ENCODE measurements around the gene SERPINB6. TPM values are rescaled to one million over a fixed set of nuclear protein-coding genes. Genes with fewer than 3 reads are reported as not detected.
"Not testable (repeated sequence)": the region's sequence is repeated elsewhere in the genome, so short reads cannot be mapped to it uniquely, and the experiment has no call there.

SERPINB6 gene
- total RNA-seq, 1 experiment from 2014 or later = 169 TPM

DNA sequence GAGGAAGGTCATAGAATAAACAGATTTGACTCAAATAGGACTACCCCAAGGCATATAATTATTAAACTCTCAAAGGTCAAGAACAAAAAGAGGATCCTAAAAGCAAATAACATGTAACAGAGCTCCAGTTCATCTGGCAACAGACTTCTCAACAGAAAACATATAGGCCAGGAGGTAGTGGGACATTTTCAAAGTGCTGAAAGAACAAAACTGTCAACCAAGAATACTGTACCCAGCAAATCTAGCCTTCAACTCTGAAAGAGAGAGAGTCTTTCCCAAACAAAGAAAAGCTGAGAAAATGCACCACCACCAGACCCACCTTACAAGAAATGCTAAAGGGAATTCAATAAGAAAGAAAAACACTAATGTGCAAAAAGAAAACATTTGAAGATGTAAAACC is 40.2 kb upstream of the SERPINB6 start:
- CTCF ChIA-PET = no interaction called here
- no peaks in the 10 kb centered on the region for H3K79me2 ChIP-seq (ENCODE audit: low read depth)
- H3F3A ChIP-seq (ENCODE audit: insufficient read depth, low read depth) = peaks cover 11% of the 10 kb centered on the region
- DNase-seq = no peak
- BruUV-seq (replicated peaks) = no TSS peak
- TF ChIP-seq, protein P1, sequence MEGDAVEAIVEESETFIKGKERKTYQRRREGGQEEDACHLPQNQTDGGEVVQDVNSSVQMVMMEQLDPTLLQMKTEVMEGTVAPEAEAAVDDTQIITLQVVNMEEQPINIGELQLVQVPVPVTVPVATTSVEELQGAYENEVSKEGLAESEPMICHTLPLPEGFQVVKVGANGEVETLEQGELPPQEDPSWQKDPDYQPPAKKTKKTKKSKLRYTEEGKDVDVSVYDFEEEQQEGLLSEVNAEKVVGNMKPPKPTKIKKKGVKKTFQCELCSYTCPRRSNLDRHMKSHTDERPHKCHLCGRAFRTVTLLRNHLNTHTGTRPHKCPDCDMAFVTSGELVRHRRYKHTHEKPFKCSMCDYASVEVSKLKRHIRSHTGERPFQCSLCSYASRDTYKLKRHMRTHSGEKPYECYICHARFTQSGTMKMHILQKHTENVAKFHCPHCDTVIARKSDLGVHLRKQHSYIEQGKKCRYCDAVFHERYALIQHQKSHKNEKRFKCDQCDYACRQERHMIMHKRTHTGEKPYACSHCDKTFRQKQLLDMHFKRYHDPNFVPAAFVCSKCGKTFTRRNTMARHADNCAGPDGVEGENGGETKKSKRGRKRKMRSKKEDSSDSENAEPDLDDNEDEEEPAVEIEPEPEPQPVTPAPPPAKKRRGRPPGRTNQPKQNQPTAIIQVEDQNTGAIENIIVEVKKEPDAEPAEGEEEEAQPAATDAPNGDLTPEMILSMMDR (conservative IDR thresholded peaks at IDR 0.05) = no peak
- no peak for TF ChIP-seq EZH2 (IDR thresholded peaks at IDR 0.05; ENCODE audit: low read depth)
- H3K4me2 ChIP-seq = no peak overlapping the region
- no peaks in the 10 kb centered on the region for H3K27me3 ChIP-seq (ENCODE audit: insufficient read depth, low read depth)
- peaks cover 12% of the 10 kb centered on the region for H3K4me1 ChIP-seq (replicated peaks; ENCODE audit: insufficient read depth)
- no peaks in the 10 kb centered on the region for H3K9me2 ChIP-seq (ENCODE audit: insufficient read depth)
- peak overlapping the region; percentile 11; the same call in 1 of the 2 replicates for H3K4me3 ChIP-seq
- H3K9me3 ChIP-seq (ENCODE audit: insufficient read depth, low read depth) = peaks cover 10% of the 10 kb centered on the region; the same call in 1 of the 2 replicates
- H3K27ac ChIP-seq = no peak overlapping the region
- H2AFZ ChIP-seq = no peak overlapping the region
- H3K36me3 ChIP-seq (ENCODE audit: low read depth) = peaks cover 8% of the 10 kb centered on the region; the same call in 1 of the 2 replicates
- no peaks in the 10 kb centered on the region for H4K20me1 ChIP-seq (ENCODE audit: insufficient read depth)
- POLR2A ChIA-PET (ENCODE audit: unreplicated experiment) = no interaction called here
- intact Hi-C loops (cut with micrococcal nuclease; ENCODE audit: unreplicated experiment) = no loop called here

DNA sequence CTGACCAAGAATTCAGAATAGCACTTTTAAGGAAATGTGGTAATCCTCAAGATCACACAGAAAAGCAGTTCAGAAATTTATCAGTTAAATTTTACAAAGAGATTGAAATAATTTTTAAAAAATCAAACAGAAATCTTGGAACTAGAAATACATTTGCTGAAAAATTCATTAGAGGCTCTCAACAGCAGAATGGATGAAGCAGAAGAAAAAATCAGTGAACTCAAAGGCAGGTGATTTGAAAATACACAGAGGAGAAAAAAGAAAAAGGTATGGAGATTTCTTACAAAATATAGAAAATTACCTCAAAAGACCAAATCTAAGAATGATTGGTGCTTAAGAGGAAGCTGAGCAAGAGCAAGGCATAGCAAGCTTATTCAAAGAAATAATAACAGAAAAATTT is 39.8 kb upstream of the SERPINB6 start:
- ChIA-PET POLR2A (ENCODE audit: unreplicated experiment) (no interaction called here), CTCF (no interaction called here)
- Histone ChIP-seq H3K4me1 (replicated peaks; ENCODE audit: insufficient read depth) (peaks cover 12% of the 10 kb centered on the region), H3K79me2 (ENCODE audit: low read depth) (no peaks in the 10 kb centered on the region), H3K4me3 (no peak overlapping the region), H3K27ac (no peak overlapping the region), H3K9me3 (ENCODE audit: insufficient read depth, low read depth) (peaks cover 10% of the 10 kb centered on the region; the same call in 1 of the 2 replicates), H3K27me3 (ENCODE audit: insufficient read depth, low read depth) (no peaks in the 10 kb centered on the region), H3F3A (ENCODE audit: insufficient read depth, low read depth) (peaks cover 11% of the 10 kb centered on the region), H3K36me3 (ENCODE audit: low read depth) (peaks cover 8% of the 10 kb centered on the region; the same call in 1 of the 2 replicates), H3K9me2 (ENCODE audit: insufficient read depth) (no peaks in the 10 kb centered on the region), H3K4me2 (no peak overlapping the region), H4K20me1 (ENCODE audit: insufficient read depth) (no peaks in the 10 kb centered on the region), H2AFZ (no peak overlapping the region)
- intact Hi-C loops (cut with micrococcal nuclease; ENCODE audit: unreplicated experiment) = no loop called here
- TF ChIP-seq, protein P1 (conservative IDR thresholded peaks at IDR 0.05) = no peak
- TF ChIP-seq EZH2 (IDR thresholded peaks at IDR 0.05; ENCODE audit: low read depth) = no peak
- DNase-seq = no peak
- no TSS peak for BruUV-seq (replicated peaks)

DNA sequence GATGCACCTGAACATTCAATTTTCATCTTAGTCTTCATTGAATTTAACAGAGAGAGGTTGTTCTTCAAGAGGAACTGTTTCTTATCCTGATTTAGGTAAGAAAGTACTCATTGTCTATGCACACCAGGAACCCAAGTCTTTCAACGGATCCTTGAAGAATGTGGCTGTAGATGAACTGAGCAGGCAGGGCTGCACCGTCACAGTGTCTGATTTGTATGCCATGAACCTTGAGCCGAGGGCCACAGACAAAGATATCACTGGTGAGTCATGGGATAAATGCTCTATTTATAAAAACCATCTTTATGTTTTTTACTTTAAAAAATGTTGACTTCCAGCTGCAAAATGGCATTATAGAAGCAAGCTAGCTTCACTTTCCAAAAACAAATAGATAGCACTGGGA is 38.6 kb upstream of the SERPINB6 start:
- intact Hi-C loops (cut with micrococcal nuclease; ENCODE audit: unreplicated experiment) = no loop called here
- Histone ChIP-seq H3K4me1 (replicated peaks; ENCODE audit: insufficient read depth) (peaks cover 12% of the 10 kb centered on the region), H3K79me2 (ENCODE audit: low read depth) (no peaks in the 10 kb centered on the region), H3K4me2 (no peak overlapping the region), H3K9me2 (ENCODE audit: insufficient read depth) (no peaks in the 10 kb centered on the region), H3K27me3 (ENCODE audit: insufficient read depth, low read depth) (no peaks in the 10 kb centered on the region), H3K4me3 (no peak overlapping the region), H4K20me1 (ENCODE audit: insufficient read depth) (no peaks in the 10 kb centered on the region), H2AFZ (no peak overlapping the region), H3K36me3 (ENCODE audit: low read depth) (peaks cover 8% of the 10 kb centered on the region; the same call in 1 of the 2 replicates), H3K27ac (no peak overlapping the region), H3K9me3 (ENCODE audit: insufficient read depth, low read depth) (peaks cover 10% of the 10 kb centered on the region; the same call in 1 of the 2 replicates), H3F3A (ENCODE audit: insufficient read depth, low read depth) (peaks cover 11% of the 10 kb centered on the region)
- BruUV-seq (replicated peaks) = no TSS peak
- CTCF ChIA-PET = no interaction called here
- DNase-seq = no peak
- TF ChIP-seq EZH2 (IDR thresholded peaks at IDR 0.05; ENCODE audit: low read depth) = no peak
- TF ChIP-seq, protein P1 (conservative IDR thresholded peaks at IDR 0.05) = no peak
- POLR2A ChIA-PET (ENCODE audit: unreplicated experiment) = interaction anchor here (0.7 kb wide), 1 partner anchor 11 kb away, joined by 5 read pairs; no protein-coding TSS in a partner anchor

DNA sequence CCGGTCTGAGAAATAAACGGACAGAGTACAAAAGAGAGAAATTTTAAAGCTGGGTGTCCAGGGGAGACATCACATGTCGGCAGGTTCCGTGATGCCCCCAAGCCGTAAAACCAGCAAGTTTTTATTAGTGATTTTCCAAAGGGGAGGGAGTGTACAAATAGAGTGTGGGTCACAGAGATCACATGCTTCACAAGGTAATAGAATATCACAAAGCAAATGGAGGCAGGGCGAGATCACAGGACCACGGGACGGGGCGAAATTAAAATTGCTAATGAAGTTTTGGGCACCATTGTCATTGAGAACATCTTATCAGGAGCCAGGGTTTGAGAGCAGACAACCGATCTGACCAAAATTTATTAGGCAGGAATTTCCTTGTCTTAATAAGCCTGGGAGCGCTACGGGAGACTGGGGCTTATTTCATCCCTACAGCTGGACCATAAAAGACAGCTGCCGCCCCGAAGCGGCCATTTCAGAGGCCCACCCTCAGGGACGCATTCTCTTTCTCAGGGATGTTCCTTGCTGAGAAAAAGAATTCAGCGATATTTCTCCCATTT is 37.4 kb upstream of the SERPINB6 start:
- peaks cover 10% of the 10 kb centered on the region; the same call in 1 of the 2 replicates for H3K9me3 ChIP-seq (ENCODE audit: insufficient read depth, low read depth)
- H3K9me2 ChIP-seq (ENCODE audit: insufficient read depth); H2AFZ ChIP-seq; H4K20me1 ChIP-seq (ENCODE audit: insufficient read depth); DNase-seq; intact Hi-C loops (cut with micrococcal nuclease; ENCODE audit: unreplicated experiment); H3K36me3 ChIP-seq (ENCODE audit: low read depth); H3F3A ChIP-seq (ENCODE audit: insufficient read depth, low read depth); BruUV-seq (replicated peaks); H3K79me2 ChIP-seq (ENCODE audit: low read depth); CTCF ChIA-PET; H3K4me2 ChIP-seq; POLR2A ChIA-PET (ENCODE audit: unreplicated experiment); H3K4me1 ChIP-seq (replicated peaks; ENCODE audit: insufficient read depth); H3K4me3 ChIP-seq; H3K27me3 ChIP-seq (ENCODE audit: insufficient read depth, low read depth); H3K27ac ChIP-seq: not testable (repeated sequence)
